ENCODE measurements around the gene GTF3C1. TPM values are rescaled to one million over a fixed set of nuclear protein-coding genes. Genes with fewer than 3 reads are reported as not detected.

GTF3C1 gene, protein sequence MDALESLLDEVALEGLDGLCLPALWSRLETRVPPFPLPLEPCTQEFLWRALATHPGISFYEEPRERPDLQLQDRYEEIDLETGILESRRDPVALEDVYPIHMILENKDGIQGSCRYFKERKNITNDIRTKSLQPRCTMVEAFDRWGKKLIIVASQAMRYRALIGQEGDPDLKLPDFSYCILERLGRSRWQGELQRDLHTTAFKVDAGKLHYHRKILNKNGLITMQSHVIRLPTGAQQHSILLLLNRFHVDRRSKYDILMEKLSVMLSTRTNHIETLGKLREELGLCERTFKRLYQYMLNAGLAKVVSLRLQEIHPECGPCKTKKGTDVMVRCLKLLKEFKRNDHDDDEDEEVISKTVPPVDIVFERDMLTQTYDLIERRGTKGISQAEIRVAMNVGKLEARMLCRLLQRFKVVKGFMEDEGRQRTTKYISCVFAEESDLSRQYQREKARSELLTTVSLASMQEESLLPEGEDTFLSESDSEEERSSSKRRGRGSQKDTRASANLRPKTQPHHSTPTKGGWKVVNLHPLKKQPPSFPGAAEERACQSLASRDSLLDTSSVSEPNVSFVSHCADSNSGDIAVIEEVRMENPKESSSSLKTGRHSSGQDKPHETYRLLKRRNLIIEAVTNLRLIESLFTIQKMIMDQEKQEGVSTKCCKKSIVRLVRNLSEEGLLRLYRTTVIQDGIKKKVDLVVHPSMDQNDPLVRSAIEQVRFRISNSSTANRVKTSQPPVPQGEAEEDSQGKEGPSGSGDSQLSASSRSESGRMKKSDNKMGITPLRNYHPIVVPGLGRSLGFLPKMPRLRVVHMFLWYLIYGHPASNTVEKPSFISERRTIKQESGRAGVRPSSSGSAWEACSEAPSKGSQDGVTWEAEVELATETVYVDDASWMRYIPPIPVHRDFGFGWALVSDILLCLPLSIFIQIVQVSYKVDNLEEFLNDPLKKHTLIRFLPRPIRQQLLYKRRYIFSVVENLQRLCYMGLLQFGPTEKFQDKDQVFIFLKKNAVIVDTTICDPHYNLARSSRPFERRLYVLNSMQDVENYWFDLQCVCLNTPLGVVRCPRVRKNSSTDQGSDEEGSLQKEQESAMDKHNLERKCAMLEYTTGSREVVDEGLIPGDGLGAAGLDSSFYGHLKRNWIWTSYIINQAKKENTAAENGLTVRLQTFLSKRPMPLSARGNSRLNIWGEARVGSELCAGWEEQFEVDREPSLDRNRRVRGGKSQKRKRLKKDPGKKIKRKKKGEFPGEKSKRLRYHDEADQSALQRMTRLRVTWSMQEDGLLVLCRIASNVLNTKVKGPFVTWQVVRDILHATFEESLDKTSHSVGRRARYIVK (N-terminal part only)
- 64.3 and 122 TPM in 2 replicates for total RNA-seq

DNA sequence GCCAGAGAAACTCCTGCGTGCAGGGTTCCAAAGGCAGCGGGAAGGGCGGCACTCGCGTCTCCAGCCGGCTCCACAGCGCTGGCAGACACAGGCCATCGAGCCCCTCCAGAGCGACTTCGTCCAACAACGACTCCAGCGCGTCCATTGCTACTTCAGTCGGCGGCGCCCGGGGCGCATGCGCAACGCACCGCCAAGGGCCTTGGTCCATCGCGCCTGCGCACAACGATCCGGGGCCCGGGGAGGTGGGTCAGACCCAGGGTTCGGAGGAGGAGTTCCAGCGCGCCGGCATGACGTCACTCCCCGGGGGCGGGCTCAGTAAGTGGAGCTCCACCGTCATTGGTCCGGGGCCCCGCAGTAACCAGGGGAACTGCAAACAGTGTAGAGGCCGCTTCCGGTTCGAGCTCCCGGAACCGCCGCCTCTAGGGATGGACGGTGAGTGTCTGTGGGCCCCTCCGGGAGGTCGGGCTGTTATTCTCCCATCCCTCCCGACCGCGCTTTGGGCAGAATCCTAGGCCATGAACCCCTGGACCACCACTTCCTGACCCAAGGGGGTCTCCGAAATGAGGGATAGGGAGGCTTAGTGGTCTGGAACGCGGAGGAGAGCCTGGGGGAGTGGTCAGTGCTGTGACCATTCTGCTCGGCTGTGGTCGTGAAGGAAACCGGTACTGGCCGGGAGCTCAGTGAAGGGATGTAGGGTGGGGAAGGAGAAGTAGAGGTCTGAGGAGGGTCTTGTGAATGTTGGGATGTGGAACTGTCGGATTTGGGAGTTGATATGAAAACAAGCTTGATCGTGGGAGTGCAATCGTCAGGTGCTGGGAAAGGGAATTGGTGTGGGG, at the start of gene GTF3C1, which contains the start of gene KATNIP:
Gene GTF3C1 (minus strand): TSS at position 168 of the 836 bp plus-strand sequence. CDS start 23 bp downstream, at position 145.
Gene KATNIP (plus strand): TSS at position 399 of the 836 bp plus-strand sequence. CDS start 27 bp downstream, at position 426.

Other genes starting within 250 kb of the GTF3C1 start
- gene IL4R, start 235.9 kb downstream of the GTF3C1 start, total RNA-seq = 28.8 and 36.0 TPM in 2 replicates
- gene IL21R, start 147.7 kb downstream of the GTF3C1 start, total RNA-seq = 36.2 and 39.2 TPM in 2 replicates
- 9.7 and 10.4 TPM in 2 replicates for gene KATNIP, start 231 bp upstream of the GTF3C1 start, total RNA-seq

All from myometrial cell (primary cell).